ENCODE data around the gene CDS2.

GRCh38 chr20:5090191-5090590 is 36.6 kb upstream of the CDS2 start:
- TF ChIP-seq, protein P1, sequence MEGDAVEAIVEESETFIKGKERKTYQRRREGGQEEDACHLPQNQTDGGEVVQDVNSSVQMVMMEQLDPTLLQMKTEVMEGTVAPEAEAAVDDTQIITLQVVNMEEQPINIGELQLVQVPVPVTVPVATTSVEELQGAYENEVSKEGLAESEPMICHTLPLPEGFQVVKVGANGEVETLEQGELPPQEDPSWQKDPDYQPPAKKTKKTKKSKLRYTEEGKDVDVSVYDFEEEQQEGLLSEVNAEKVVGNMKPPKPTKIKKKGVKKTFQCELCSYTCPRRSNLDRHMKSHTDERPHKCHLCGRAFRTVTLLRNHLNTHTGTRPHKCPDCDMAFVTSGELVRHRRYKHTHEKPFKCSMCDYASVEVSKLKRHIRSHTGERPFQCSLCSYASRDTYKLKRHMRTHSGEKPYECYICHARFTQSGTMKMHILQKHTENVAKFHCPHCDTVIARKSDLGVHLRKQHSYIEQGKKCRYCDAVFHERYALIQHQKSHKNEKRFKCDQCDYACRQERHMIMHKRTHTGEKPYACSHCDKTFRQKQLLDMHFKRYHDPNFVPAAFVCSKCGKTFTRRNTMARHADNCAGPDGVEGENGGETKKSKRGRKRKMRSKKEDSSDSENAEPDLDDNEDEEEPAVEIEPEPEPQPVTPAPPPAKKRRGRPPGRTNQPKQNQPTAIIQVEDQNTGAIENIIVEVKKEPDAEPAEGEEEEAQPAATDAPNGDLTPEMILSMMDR (conservative IDR thresholded peaks at IDR 0.05; ENCODE audit: low read depth in 2 of 2) = no peak
- TF ChIP-seq JUNB (IDR thresholded peaks at IDR 0.05; ENCODE audit: unreplicated experiment) (no peak), EZH2phosphoT487 (IDR thresholded peaks at IDR 0.05; ENCODE audit: unreplicated experiment) (no peak), EZH2 (IDR thresholded peaks at IDR 0.05; ENCODE audit: low read depth, unreplicated experiment) (no peak), POLR2AphosphoS5 (IDR thresholded peaks at IDR 0.05; ENCODE audit: low read depth) (no peak), CREB1 (CRISPR knock-in tag; IDR thresholded peaks at IDR 0.05; ENCODE audit: low read depth) (no peak), REST (IDR thresholded peaks at IDR 0.05; ENCODE audit: unreplicated experiment) (no peak)
- TF ChIP-seq, protein P2, sequence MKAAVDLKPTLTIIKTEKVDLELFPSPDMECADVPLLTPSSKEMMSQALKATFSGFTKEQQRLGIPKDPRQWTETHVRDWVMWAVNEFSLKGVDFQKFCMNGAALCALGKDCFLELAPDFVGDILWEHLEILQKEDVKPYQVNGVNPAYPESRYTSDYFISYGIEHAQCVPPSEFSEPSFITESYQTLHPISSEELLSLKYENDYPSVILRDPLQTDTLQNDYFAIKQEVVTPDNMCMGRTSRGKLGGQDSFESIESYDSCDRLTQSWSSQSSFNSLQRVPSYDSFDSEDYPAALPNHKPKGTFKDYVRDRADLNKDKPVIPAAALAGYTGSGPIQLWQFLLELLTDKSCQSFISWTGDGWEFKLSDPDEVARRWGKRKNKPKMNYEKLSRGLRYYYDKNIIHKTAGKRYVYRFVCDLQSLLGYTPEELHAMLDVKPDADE (IDR thresholded peaks at IDR 0.05) = no peak
